Vagina (tissue), 2 donors: ENCODE data around the gene RUVBL1. TPM values are rescaled to one million over a fixed set of nuclear protein-coding genes. Genes with fewer than 3 reads are reported as not detected.
A peak's percentile ranks its signal among the peaks of the same experiment; 100 is the strongest.

Source experiments
- DNase-seq, 2 donors: peaks; one replicate each; pipeline ENCODE4 v3.0.0-alpha.2; 2017; ENCODE audit errors: extremely low spot score in 2 of 2
- H3K27ac ChIP-seq: fragments of 200-600 bp; sonication (generic); one replicate; pipeline ENCODE4 v1.5.1; 2019
- H3K27me3 ChIP-seq: fragments of 200-600 bp; sonication (generic); one replicate; pipeline ENCODE4 v1.5.1; 2019
- H3K36me3 ChIP-seq, 2 donors: fragments of 200-600 bp; sonication (generic); one replicate each; pipeline ENCODE4 v1.5.1; 2017 to 2019
- H3K4me1 ChIP-seq: fragments of 200-600 bp; sonication (generic); one replicate; pipeline ENCODE4 v1.5.1; 2019
- H3K4me3 ChIP-seq, 2 donors: fragments of 200-600 bp; sonication (generic); 1 replicate in 1 of 2; 2 replicates in 1 of 2; pipeline ENCODE4 v1.5.1; 2016 to 2019
- H3K9me3 ChIP-seq: fragments of 200-600 bp; sonication (generic); one replicate; pipeline ENCODE4 v1.5.1; 2019
- CTCF ChIP-seq, 3 experiments: fragments of 450-650 bp in 2 of 3; fragments of 200-600 bp in 1 of 3; sonication (generic) in 1 of 3; IDR thresholded peaks; one replicate each; pipeline ENCODE4 v1.5.1; 2017 to 2019; ENCODE audit warnings: antibody characterized with exemption in 3 of 3, mild to moderate bottlenecking in 2 of 3, moderate library complexity in 2 of 3
- POLR2A ChIP-seq, 2 donors: fragments of 450-650 bp; IDR thresholded peaks; one replicate each; pipeline ENCODE4 v1.6.1; 2017; ENCODE audit warnings: antibody characterized with exemption in 2 of 2, mild to moderate bottlenecking in 2 of 2, moderate library complexity in 2 of 2
- POLR2AphosphoS5 ChIP-seq, 2 donors: sonication (generic); formaldehyde crosslinking; IDR thresholded peaks; one replicate each; pipeline ENCODE4 v1.9.0; 2017; ENCODE audit warnings: antibody characterized with exemption in 2 of 2, mild to moderate bottlenecking in 2 of 2, low read depth in 1 of 2; ENCODE audit not compliant: insufficient read depth in 1 of 2
- intact Hi-C: fragments of 100-400 bp; cut with DNase I; formaldehyde crosslinking; loops from one replicate; pipeline ENCODE4 v1.15.1; 2023
- total RNA-seq: library from RNA; depleted of rRNA; stranded (reverse); fragments of >200 nt; gene quantifications from one replicate; pipeline ENCODE4 v1.2.3, GENCODE V29; 2016

RUVBL1 gene
- total RNA-seq, 1 donor from 2014 or later, result 26.0 TPM

- Histone ChIP-seq H3K9me3 (no peaks in the 10 kb centered on the region), H3K36me3 (peaks cover 0 to 5% of the 10 kb centered on the region in 2 donors), H3K27me3 (no peaks in the 10 kb centered on the region), H3K27ac (no peak overlapping the region), H3K4me3 (no peak overlapping the region), H3K4me1 (peaks cover 15% of the 10 kb centered on the region)
- intact Hi-C loops, result no loop called here
- TF ChIP-seq POLR2A (IDR thresholded peaks at IDR 0.05) (no peak), POLR2AphosphoS5 (IDR thresholded peaks at IDR 0.05; ENCODE audit: insufficient read depth in 1 of 2, low read depth in 1 of 2) (no peak), CTCF (IDR thresholded peaks at IDR 0.05) (no peak)
- DNase-seq, result peak in 1 of 2 donors; percentile 6
Observed at GRCh38 chr3:128122013-128122412, 1.6 kb downstream of the RUVBL1 start.

- Histone ChIP-seq H3K4me1 (peaks cover 11% of the 10 kb centered on the region), H3K9me3 (no peaks in the 10 kb centered on the region), H3K27me3 (no peaks in the 10 kb centered on the region), H3K27ac (no peak overlapping the region), H3K4me3 (no peak overlapping the region), H3K36me3 (peaks cover 0 to 23% of the 10 kb centered on the region in 2 donors)
- intact Hi-C loops, result no loop called here
- DNase-seq, result no peak
- TF ChIP-seq POLR2A (IDR thresholded peaks at IDR 0.05) (no peak), POLR2AphosphoS5 (IDR thresholded peaks at IDR 0.05; ENCODE audit: insufficient read depth in 1 of 2, low read depth in 1 of 2) (no peak), CTCF (IDR thresholded peaks at IDR 0.05) (no peak)
Observed at GRCh38 chr3:128113817-128114794, 9.5 kb downstream of the RUVBL1 start.

- H3K9me3 ChIP-seq, result no peaks in the 10 kb centered on the region
- H3K36me3 ChIP-seq, result peaks cover 0 to 26% of the 10 kb centered on the region in 2 donors
- intact Hi-C loops, result no loop called here
- no peak overlapping the region for H3K27ac ChIP-seq
- TF ChIP-seq CTCF (IDR thresholded peaks at IDR 0.05), result no peak
- TF ChIP-seq POLR2A (IDR thresholded peaks at IDR 0.05), result no peak
- TF ChIP-seq POLR2AphosphoS5 (IDR thresholded peaks at IDR 0.05; ENCODE audit: insufficient read depth in 1 of 2, low read depth in 1 of 2), result no peak
- no peak overlapping the region for H3K4me3 ChIP-seq
- no peaks in the 10 kb centered on the region for H3K27me3 ChIP-seq
- DNase-seq, result no peak
- peaks cover 11% of the 10 kb centered on the region for H3K4me1 ChIP-seq
Observed at GRCh38 chr3:128112357-128112968, 11.1 kb downstream of the RUVBL1 start.

- Histone ChIP-seq H3K27me3 (no peaks in the 10 kb centered on the region), H3K4me3 (no peak overlapping the region), H3K27ac (no peak overlapping the region), H3K36me3 (peaks cover 0 to 19% of the 10 kb centered on the region in 2 donors), H3K9me3 (no peaks in the 10 kb centered on the region), H3K4me1 (peaks cover 11% of the 10 kb centered on the region)
- intact Hi-C loops, result no loop called here
- DNase-seq, result no peak
- TF ChIP-seq CTCF (IDR thresholded peaks at IDR 0.05) (no peak), POLR2A (IDR thresholded peaks at IDR 0.05) (no peak), POLR2AphosphoS5 (IDR thresholded peaks at IDR 0.05; ENCODE audit: insufficient read depth in 1 of 2, low read depth in 1 of 2) (no peak)
Observed at GRCh38 chr3:128111147-128111546, 12.5 kb downstream of the RUVBL1 start.
